Gastrocnemius medialis (tissue), 4 donors: ENCODE measurements around the gene ARHGEF4. TPM values are rescaled to one million over a fixed set of nuclear protein-coding genes. Genes with fewer than 3 reads are reported as not detected.

Experiments used
- ATAC-seq, 2 donors: fragments of 150-250 bp; one replicate each; pipeline ENCODE4 v1.9.1; 2016
- DNase-seq, 2 donors: peaks; one replicate each; pipeline ENCODE4 v3.0.0-alpha.2; 2019
- H3K27ac ChIP-seq, 4 donors: fragments of 200-600 bp; sonication (generic); 1 replicate in 1 of 4; 2 replicates in 3 of 4; pipeline ENCODE4 v1.5.1; 2016 to 2018; ENCODE audit warnings: mild to moderate bottlenecking in 2 of 4, moderate library complexity in 1 of 4
- H3K27me3 ChIP-seq, 3 donors: fragments of 200-600 bp; sonication (generic) in 2 of 3; 1 replicate in 1 of 3; 2 replicates in 2 of 3; pipeline versions ENCODE4 v1.5.1 to v1.6.0; 2016 to 2019; ENCODE audit warnings: mild to moderate bottlenecking in 1 of 3, moderate library complexity in 1 of 3
- H3K36me3 ChIP-seq, 2 donors: fragments of 200-600 bp; sonication (generic) in 1 of 2; one replicate each; pipeline ENCODE4 v1.5.1; 2017 to 2018
- H3K4me1 ChIP-seq, 2 donors: fragments of 200-600 bp; sonication (generic) in 1 of 2; one replicate each; pipeline ENCODE4 v1.5.1; 2016 to 2017; ENCODE audit warnings: mild to moderate bottlenecking in 2 of 2
- H3K4me3 ChIP-seq, 4 donors: fragments of 200-600 bp; sonication (generic) in 3 of 4; 1 replicate in 1 of 4; 2 replicates in 3 of 4; pipeline ENCODE4 v1.5.1; 2016 to 2019; ENCODE audit warnings: mild to moderate bottlenecking in 2 of 4
- H3K9me3 ChIP-seq, 3 donors: fragments of 200-600 bp; sonication (generic) in 2 of 3; 1 replicate in 1 of 3; 2 replicates in 2 of 3; pipeline ENCODE4 v1.5.1; 2016 to 2019
- POLR2A ChIP-seq, 2 donors: fragments of 450-650 bp; IDR thresholded peaks; one replicate each; pipeline ENCODE4 v1.6.1; 2017; ENCODE audit warnings: antibody characterized with exemption in 2 of 2, mild to moderate bottlenecking in 2 of 2, moderate library complexity in 2 of 2
- in situ Hi-C, 4 donors: fragments of 200-750 bp; cut with MboI; loops; one replicate each; pipeline versions ENCODE4 v1.15.0 to v1.8.0; 2017; ENCODE audit warnings: low sequenced_read_pairs in 4 of 4
- intact Hi-C: fragments of 100-400 bp; cut with DNase I; formaldehyde crosslinking; loops from one replicate; pipeline ENCODE4 v1.15.1; 2023; ENCODE audit warnings: low total_unique reads
- total RNA-seq, 4 donors: library from RNA; depleted of rRNA; stranded (reverse); fragments of >200 nt; gene quantifications; one replicate each; pipeline versions ENCODE4 v1.1.0 to v1.2.3, GENCODE V29; 2016
- TF ChIP-seq, protein P1 (sequence below), 5 experiments: fragments of 450-650 bp in 3 of 5; fragments of 200-600 bp in 2 of 5; sonication (generic) in 2 of 5; IDR thresholded peaks in 4 of 5; conservative IDR thresholded peaks in 1 of 5; 1 replicate in 4 of 5; 2 replicates in 1 of 5; pipeline ENCODE4 v1.5.1; 2016 to 2019; ENCODE audit warnings: antibody characterized with exemption in 5 of 5, mild to moderate bottlenecking in 3 of 5, moderate library complexity in 3 of 5

ARHGEF4 gene
- total RNA-seq, 4 donors from 2014 or later, result 1.0 to 14.8 (median 5.1) TPM

DNA sequence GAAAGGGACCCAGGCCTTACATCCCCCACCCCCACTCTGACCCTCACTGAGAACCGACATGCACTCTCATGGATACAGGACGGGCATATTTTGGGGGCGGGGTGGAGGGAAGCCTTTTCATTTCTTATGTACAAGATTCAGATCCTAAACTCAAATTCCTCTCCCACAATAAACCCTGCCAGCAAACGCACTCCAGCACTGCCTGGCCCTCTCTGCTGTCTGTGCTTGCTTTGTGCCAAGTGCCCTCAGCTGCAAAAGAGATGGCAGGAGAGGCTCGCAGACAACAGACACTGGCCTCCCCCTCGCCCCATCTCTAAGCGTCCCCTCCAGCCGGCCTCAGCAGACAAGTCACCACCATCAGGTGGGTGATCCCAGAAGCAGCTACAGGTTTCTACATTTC is 214.2 kb downstream of the ARHGEF4 start:
- no peak for TF ChIP-seq POLR2A (IDR thresholded peaks at IDR 0.05)
- TF ChIP-seq, protein P1, sequence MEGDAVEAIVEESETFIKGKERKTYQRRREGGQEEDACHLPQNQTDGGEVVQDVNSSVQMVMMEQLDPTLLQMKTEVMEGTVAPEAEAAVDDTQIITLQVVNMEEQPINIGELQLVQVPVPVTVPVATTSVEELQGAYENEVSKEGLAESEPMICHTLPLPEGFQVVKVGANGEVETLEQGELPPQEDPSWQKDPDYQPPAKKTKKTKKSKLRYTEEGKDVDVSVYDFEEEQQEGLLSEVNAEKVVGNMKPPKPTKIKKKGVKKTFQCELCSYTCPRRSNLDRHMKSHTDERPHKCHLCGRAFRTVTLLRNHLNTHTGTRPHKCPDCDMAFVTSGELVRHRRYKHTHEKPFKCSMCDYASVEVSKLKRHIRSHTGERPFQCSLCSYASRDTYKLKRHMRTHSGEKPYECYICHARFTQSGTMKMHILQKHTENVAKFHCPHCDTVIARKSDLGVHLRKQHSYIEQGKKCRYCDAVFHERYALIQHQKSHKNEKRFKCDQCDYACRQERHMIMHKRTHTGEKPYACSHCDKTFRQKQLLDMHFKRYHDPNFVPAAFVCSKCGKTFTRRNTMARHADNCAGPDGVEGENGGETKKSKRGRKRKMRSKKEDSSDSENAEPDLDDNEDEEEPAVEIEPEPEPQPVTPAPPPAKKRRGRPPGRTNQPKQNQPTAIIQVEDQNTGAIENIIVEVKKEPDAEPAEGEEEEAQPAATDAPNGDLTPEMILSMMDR (IDR thresholded peaks at IDR 0.05 in 4 of 5, conservative IDR thresholded peaks at IDR 0.05 in 1 of 5), result no peak
- intact Hi-C loops, result no loop called here

GRCh38 chr2:131052741-131053263 is 216.1 kb downstream of the ARHGEF4 start:
- no peak for DNase-seq
- no peak for TF ChIP-seq POLR2A (IDR thresholded peaks at IDR 0.05)
- Histone ChIP-seq H3K27me3 (no peaks in the 10 kb centered on the region), H3K36me3 (peaks cover 0 to 56% of the 10 kb centered on the region in 2 donors), H3K27ac (no peak overlapping the region), H3K4me1 (peaks cover 31 to 34% of the 10 kb centered on the region in 2 donors), H3K9me3 (no peaks in the 10 kb centered on the region), H3K4me3 (no peak overlapping the region)
- ATAC-seq, result no peak
- intact Hi-C loops (no loop called here), in situ Hi-C loops (no loop called here)

More for the DNA sequence above, 214.2 kb downstream of the ARHGEF4 start:
- Histone ChIP-seq H3K27me3 (no peaks in the 10 kb centered on the region), H3K9me3 (no peaks in the 10 kb centered on the region), H3K4me1 (peaks cover 30 to 33% of the 10 kb centered on the region in 2 donors), H3K4me3 (no peak overlapping the region), H3K27ac (no peak overlapping the region), H3K36me3 (peaks cover 0 to 56% of the 10 kb centered on the region in 2 donors)
- in situ Hi-C loops, result no loop called here
- ATAC-seq (no peak), DNase-seq (no peak)

DNA sequence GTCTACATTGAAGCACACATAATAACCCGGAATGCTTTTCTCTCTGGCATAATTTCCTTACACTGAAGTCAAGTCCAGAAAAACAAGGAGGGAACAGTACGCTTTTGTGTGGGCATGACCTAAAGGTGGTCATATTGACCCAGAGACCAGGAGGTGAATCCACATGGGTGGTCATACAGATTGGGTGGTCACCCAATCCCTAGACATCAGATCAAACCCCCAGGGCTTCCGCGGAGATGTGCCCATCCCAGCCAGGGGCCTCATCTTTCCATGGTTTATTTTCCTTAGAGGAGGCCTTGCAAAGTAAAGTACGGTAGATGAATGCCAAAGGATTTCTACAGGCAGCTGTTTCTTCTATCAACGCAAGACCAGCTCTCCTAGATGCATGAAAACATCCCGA is 217.8 kb downstream of the ARHGEF4 start:
- DNase-seq (no peak), ATAC-seq (no peak)
- Histone ChIP-seq H3K36me3 (peaks cover 0 to 52% of the 10 kb centered on the region in 2 donors), H3K4me1 (peaks cover 37 to 46% of the 10 kb centered on the region in 2 donors), H3K9me3 (no peaks in the 10 kb centered on the region), H3K27ac (peak overlapping the region in 2 of 4 donors; percentile 73 to 77), H3K27me3 (no peaks in the 10 kb centered on the region), H3K4me3 (no peak overlapping the region)
- in situ Hi-C loops (no loop called here), intact Hi-C loops (no loop called here)
- TF ChIP-seq, protein P1 (IDR thresholded peaks at IDR 0.05 in 4 of 5, conservative IDR thresholded peaks at IDR 0.05 in 1 of 5), result no peak
- no peak for TF ChIP-seq POLR2A (IDR thresholded peaks at IDR 0.05)

DNA sequence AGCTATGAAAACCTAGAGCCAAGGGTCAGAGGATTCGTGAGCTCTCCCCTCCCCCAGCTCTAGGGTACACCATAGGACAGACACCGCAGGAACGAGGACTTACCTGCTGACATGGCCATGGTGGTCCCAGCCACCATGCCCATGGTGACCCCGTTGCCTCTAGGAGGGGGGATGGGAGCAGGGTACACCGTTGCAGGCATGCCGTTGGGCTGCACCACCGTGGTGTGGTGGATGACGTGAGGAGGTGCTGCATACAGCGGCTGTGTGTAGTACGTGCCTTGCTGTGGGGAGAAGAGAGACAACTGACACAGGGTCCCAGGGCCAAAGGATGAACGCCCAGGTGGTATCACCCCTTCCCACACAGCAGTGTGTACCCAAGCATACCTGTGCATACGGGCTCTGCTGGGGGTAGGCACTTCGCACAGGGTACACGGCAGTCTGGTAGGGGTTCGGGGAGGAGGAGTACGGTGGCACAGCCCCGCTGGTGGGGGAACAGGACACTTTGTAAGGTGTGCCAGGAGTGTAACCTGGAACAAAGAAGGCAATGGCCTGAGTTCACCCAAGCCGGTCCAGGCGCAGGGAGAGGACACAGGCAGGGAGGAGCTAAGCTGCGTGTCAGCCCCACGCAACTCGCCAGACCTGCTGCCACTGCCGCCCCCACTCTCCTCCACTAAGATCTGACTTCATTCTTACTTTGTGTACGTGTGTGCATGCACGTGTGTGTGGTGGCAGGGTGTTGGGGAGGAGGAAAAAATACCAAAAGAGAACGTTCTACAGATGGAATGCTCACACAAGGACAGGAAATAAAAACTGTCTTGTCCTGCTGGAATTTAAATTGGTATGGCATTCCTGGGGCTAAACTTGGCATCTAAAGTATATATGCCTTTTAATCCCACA is 218.7 kb downstream of the ARHGEF4 start:
- Histone ChIP-seq H3K27me3 (no peaks in the 10 kb centered on the region), H3K36me3 (peaks cover 0 to 42% of the 10 kb centered on the region in 2 donors), H3K9me3 (no peaks in the 10 kb centered on the region), H3K27ac (peak overlapping the region; percentile 68 to 77 (median 74)), H3K4me3 (peak overlapping the region in 1 of 4 donors; percentile 7), H3K4me1 (peaks cover 37 to 50% of the 10 kb centered on the region in 2 donors)
- in situ Hi-C loops (no loop called here), intact Hi-C loops (no loop called here)
- peak in 1 of 2 donors; percentile 54 for ATAC-seq
- no peak for TF ChIP-seq POLR2A (IDR thresholded peaks at IDR 0.05)
- TF ChIP-seq, protein P1 (IDR thresholded peaks at IDR 0.05 in 4 of 5, conservative IDR thresholded peaks at IDR 0.05 in 1 of 5), result no peak
- DNase-seq, result peak in 1 of 2 donors; percentile 61
